ENCODE measurements around the gene TDP2. TPM values are rescaled to one million over a fixed set of nuclear protein-coding genes. Genes with fewer than 3 reads are reported as not detected.

The TDP2 gene
- total and polyA plus RNA-seq, 2 donors (not counting 3 experiments of a cell fraction or from before 2014, with no cell fraction given): 13.7 to 39.2 TPM

GRCh38 chr6:24659561-24659960 lies 7.1 kb downstream of the TDP2 start:
- no peak overlapping the region for H2AFZ ChIP-seq (ENCODE audit: low read depth, low read length)
- no peak overlapping the region for H3K4me3 ChIP-seq (replicated peaks in 1 of 3; ENCODE audit: insufficient read depth in 1 of 3, low read depth in 1 of 3, low read length in 3 of 3)
- no peaks in the 10 kb centered on the region for H3K9me1 ChIP-seq (replicated peaks; ENCODE audit: control insufficient read depth, extremely low read depth, insufficient read depth, low read length)
- peaks cover 4% of the 10 kb centered on the region for H3K4me1 ChIP-seq (ENCODE audit: control insufficient read depth, extremely low read depth, insufficient read depth, low read length)
- intact Hi-C loops (cut with micrococcal nuclease) (no loop called here), dilution Hi-C loops (cut with MboI; ENCODE audit: extremely low pct_ligation_motif_present, low sequenced_read_pairs) (no loop called here)
- TF ChIP-seq EZH2 (IDR thresholded peaks at IDR 0.05; ENCODE audit: borderline replicate concordance, low read depth, low read length, severe bottlenecking): no peak
- no peak for TF ChIP-seq POLR2AphosphoS5 (IDR thresholded peaks at IDR 0.05; ENCODE audit: insufficient read depth, low read depth, low read length)
- no peak for TF ChIP-seq GATA2 (IDR thresholded peaks at IDR 0.05; ENCODE audit: insufficient read depth, insufficient read length, low read depth, low read length)
- no peak for TF ChIP-seq JUN (IDR thresholded peaks at IDR 0.05; ENCODE audit: borderline replicate concordance, insufficient read depth, insufficient read length, low read depth)
- TF ChIP-seq MYC (IDR thresholded peaks at IDR 0.05; ENCODE audit: low read depth, low read length): no peak
- TF ChIP-seq, protein P1, sequence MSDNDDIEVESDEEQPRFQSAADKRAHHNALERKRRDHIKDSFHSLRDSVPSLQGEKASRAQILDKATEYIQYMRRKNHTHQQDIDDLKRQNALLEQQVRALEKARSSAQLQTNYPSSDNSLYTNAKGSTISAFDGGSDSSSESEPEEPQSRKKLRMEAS (IDR thresholded peaks at IDR 0.05; ENCODE audit: insufficient read depth, insufficient read length): no peak
- no peaks in the 10 kb centered on the region for H3K9me3 ChIP-seq (replicated peaks; ENCODE audit: control insufficient read depth, insufficient read depth, low read length)
- H3K4me2 ChIP-seq (ENCODE audit: insufficient read depth, low read length): no peak overlapping the region
- H3K27me3 ChIP-seq (ENCODE audit: control insufficient read depth in 2 of 2, insufficient read depth in 2 of 2, low read length in 2 of 2): no peaks in the 10 kb centered on the region
- CTCF ChIA-PET: interaction anchor here (1.2 kb wide), 1 partner anchor 79 kb away, joined by 3 read pairs; no protein-coding TSS in a partner anchor
- no peak overlapping the region for H3K9ac ChIP-seq (replicated peaks; ENCODE audit: extremely low read depth, insufficient read depth, low read length)
- POLR2A ChIA-PET: no interaction called here
- H3K79me2 ChIP-seq (ENCODE audit: control insufficient read depth, insufficient read depth, low read length): peaks cover 6% of the 10 kb centered on the region
- no peak overlapping the region for H3K27ac ChIP-seq (ENCODE audit: insufficient read depth, low read depth, low read length)
- no peak for FAIRE-seq
- no TSS peak for BruUV-seq (replicated peaks)
- H4K20me1 ChIP-seq (replicated peaks; ENCODE audit: control insufficient read depth, extremely low read depth, insufficient read depth, low read length): no peaks in the 10 kb centered on the region
- DNase-seq (ENCODE audit: low read depth, low spot score): no peak
- H3K36me3 ChIP-seq (ENCODE audit: control insufficient read depth in 2 of 2, extremely low read depth in 1 of 2, insufficient read depth in 2 of 2, low read length in 2 of 2): peaks cover 4 to 6% of the 10 kb centered on the region in 2 experiments
